Cardiac muscle cell (in vitro differentiated cells and primary cell): ENCODE measurements around the gene ACSS2. TPM values are rescaled to one million over a fixed set of nuclear protein-coding genes. Genes with fewer than 3 reads are reported as not detected.

Experiments
- DNase-seq, 2 donors: peaks; one replicate each; pipeline versions ENCODE4 v3.0.0 to v3.0.0-alpha.2; 2010 to 2017; ENCODE audit warnings: low read depth in 1 of 2, low spot score in 1 of 2
- H3K27ac ChIP-seq: fragments of 200-600 bp; sonication (generic); 2 replicates; pipeline ENCODE4 v1.5.1; 2016
- H3K27me3 ChIP-seq: fragments of 200-600 bp; sonication (generic); 2 replicates; pipeline ENCODE4 v1.6.0; 2016; ENCODE audit warnings: control low read depth
- H3K36me3 ChIP-seq: fragments of 200-600 bp; sonication (generic); 2 replicates; pipeline ENCODE4 v1.5.1; 2016; ENCODE audit warnings: control low read depth
- H3K4me1 ChIP-seq: fragments of 200-600 bp; sonication (generic); 2 replicates; pipeline ENCODE4 v1.8.1; 2017; ENCODE audit warnings: low read depth, mild to moderate bottlenecking, mixed run types
- H3K4me3 ChIP-seq: fragments of 200-600 bp; sonication (generic); 2 replicates; pipeline ENCODE4 v1.5.1; 2016; ENCODE audit warnings: mild to moderate bottlenecking
- H3K9me3 ChIP-seq: fragments of 200-600 bp; sonication (generic); 2 replicates; pipeline ENCODE4 v1.5.1; 2017; ENCODE audit warnings: low read depth, mild to moderate bottlenecking, control low read depth
- polyA plus RNA-seq: library from polyadenylated mRNA; unstranded; fragments of >200 nt; fragmentation: Nextera tagmentation; extraction: Ambion mirVana; gene quantifications from 2 replicates; pipeline ENCODE4 v1.2.1, GENCODE V29; 2016
- total RNA-seq: library from RNA; depleted of rRNA; stranded (reverse); fragments of >200 nt; gene quantifications from 2 replicates; pipeline ENCODE4 v1.2.3, GENCODE V29; 2016
- TF ChIP-seq, protein P1 (sequence below): IDR thresholded peaks from 2 replicates; pipeline ENCODE4 v1.5.1; 2012; ENCODE audit warnings: low read depth, mild to moderate bottlenecking, low read length

Gene ACSS2
- total and polyA plus RNA-seq, 2 experiments from 2014 or later = 79.6 to 105 TPM

GRCh38 chr20:34871320-34871926 is 5.0 kb upstream of the ACSS2 start:
- H3K27ac ChIP-seq = no peak overlapping the region
- TF ChIP-seq, protein P1, sequence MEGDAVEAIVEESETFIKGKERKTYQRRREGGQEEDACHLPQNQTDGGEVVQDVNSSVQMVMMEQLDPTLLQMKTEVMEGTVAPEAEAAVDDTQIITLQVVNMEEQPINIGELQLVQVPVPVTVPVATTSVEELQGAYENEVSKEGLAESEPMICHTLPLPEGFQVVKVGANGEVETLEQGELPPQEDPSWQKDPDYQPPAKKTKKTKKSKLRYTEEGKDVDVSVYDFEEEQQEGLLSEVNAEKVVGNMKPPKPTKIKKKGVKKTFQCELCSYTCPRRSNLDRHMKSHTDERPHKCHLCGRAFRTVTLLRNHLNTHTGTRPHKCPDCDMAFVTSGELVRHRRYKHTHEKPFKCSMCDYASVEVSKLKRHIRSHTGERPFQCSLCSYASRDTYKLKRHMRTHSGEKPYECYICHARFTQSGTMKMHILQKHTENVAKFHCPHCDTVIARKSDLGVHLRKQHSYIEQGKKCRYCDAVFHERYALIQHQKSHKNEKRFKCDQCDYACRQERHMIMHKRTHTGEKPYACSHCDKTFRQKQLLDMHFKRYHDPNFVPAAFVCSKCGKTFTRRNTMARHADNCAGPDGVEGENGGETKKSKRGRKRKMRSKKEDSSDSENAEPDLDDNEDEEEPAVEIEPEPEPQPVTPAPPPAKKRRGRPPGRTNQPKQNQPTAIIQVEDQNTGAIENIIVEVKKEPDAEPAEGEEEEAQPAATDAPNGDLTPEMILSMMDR = no peak
- H3K4me3 ChIP-seq = peak overlapping the region; percentile 69
- no peaks in the 10 kb centered on the region for H3K27me3 ChIP-seq
- peaks cover 3% of the 10 kb centered on the region for H3K4me1 ChIP-seq
- H3K36me3 ChIP-seq = no peaks in the 10 kb centered on the region
- H3K9me3 ChIP-seq = no peaks in the 10 kb centered on the region
- DNase-seq = no peak

- Histone ChIP-seq H3K36me3 (no peaks in the 10 kb centered on the region), H3K9me3 (no peaks in the 10 kb centered on the region), H3K4me3 (peak overlapping the region; percentile 69), H3K27me3 (no peaks in the 10 kb centered on the region), H3K27ac (no peak overlapping the region), H3K4me1 (peaks cover 3% of the 10 kb centered on the region)
- DNase-seq = no peak
- TF ChIP-seq, protein P1 = no peak
Measured at GRCh38 chr20:34871966-34872621, 4.3 kb upstream of the ACSS2 start.

DNA sequence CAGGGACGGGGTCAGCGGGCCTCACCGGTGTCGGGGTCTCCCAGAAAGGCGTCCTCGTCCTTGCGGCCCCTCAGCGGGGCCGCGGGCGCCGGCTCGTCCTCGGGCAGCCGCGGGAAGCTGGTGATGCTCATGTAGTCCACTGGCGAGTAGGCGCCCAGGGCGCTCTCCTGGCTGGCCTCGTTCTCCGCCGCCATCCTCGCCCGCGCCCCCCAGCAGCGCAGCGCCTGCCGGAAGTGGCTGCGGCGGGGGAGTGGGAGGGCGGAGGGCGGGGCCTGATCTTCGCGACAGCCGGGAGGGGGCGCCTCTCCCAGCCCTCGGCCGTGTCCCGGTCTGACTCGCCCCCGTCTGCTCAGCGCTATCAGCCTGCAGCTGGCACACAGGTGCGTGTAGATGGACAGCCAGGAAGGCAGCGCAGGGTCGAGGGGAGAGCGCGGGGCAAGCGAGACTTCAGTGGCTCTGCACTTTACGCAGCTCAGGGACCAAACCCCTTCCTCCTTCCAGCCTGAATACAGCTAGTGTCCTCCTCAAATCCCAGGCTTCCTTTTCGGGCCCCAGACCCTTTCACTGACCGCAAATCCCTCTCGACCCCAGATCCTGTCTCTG is 3.7 kb upstream of the ACSS2 start, which contains the start of gene GGT7:
Gene GGT7, minus strand, starts transcription at position 235 of the 603 bp plus-strand sequence. Its CDS starts 41 bp downstream, at position 194.
- peak within 1 kb of the TSS; percentile 69 for H3K4me3 ChIP-seq
- H3K4me1 ChIP-seq = peaks cover 3% of the 10 kb centered on the region
- DNase-seq = peak; percentile 72 to 86
- H3K27ac ChIP-seq = no peak within 1 kb of the TSS
- H3K27me3 ChIP-seq = no peaks in the 10 kb centered on the region
- H3K9me3 ChIP-seq = no peaks in the 10 kb centered on the region
- TF ChIP-seq, protein P1 = peak; percentile 55
- no peaks in the 10 kb centered on the region for H3K36me3 ChIP-seq

GRCh38 chr20:34873583-34874093 is 2.8 kb upstream of the ACSS2 start:
- H3K4me3 ChIP-seq = no peak overlapping the region
- H3K27me3 ChIP-seq = no peaks in the 10 kb centered on the region
- H3K9me3 ChIP-seq = no peaks in the 10 kb centered on the region
- no peak for DNase-seq
- TF ChIP-seq, protein P1 = no peak
- no peaks in the 10 kb centered on the region for H3K36me3 ChIP-seq
- peaks cover 3% of the 10 kb centered on the region for H3K4me1 ChIP-seq
- H3K27ac ChIP-seq = no peak overlapping the region

- no peaks in the 10 kb centered on the region for H3K27me3 ChIP-seq
- peak; percentile 88 to 93 for DNase-seq
- TF ChIP-seq, protein P1 = peak; percentile 97
- H3K4me3 ChIP-seq = no peak overlapping the region
- no peaks in the 10 kb centered on the region for H3K36me3 ChIP-seq
- H3K9me3 ChIP-seq = no peaks in the 10 kb centered on the region
- H3K27ac ChIP-seq = peak overlapping the region; percentile 40
- peaks cover 3% of the 10 kb centered on the region for H3K4me1 ChIP-seq
Measured at GRCh38 chr20:34874094-34874654, 2.2 kb upstream of the ACSS2 start.
